ENCODE results near the gene SURF6. TPM values are rescaled to one million over a fixed set of nuclear protein-coding genes. Genes with fewer than 3 reads are reported as not detected.
A peak's percentile ranks its signal among the peaks of the same experiment; 100 is the strongest.
"Not testable (repeated sequence)": the region's sequence is repeated elsewhere in the genome, so short reads cannot be mapped to it uniquely, and the experiment has no call there.

The SURF6 gene
- total RNA-seq, 1 donor from 2014 or later: 21.7 TPM

- H3K27me3 Mint-ChIP-seq (ENCODE audit: unreplicated experiment): peaks cover 8% of the 10 kb centered on the region
- H3K36me3 Mint-ChIP-seq (ENCODE audit: low read depth, unreplicated experiment): no peaks in the 10 kb centered on the region
- no peak for TF ChIP-seq CTCF (IDR thresholded peaks at IDR 0.05; ENCODE audit: unreplicated experiment)
- H3K27ac Mint-ChIP-seq (ENCODE audit: unreplicated experiment): no peak overlapping the region
- no peak for DNase-seq (ENCODE audit: low spot score)
- no peak overlapping the region for H3K4me3 Mint-ChIP-seq (ENCODE audit: unreplicated experiment)
- H3K4me1 Mint-ChIP-seq (ENCODE audit: unreplicated experiment): peaks cover 13% of the 10 kb centered on the region
- H3K9me3 Mint-ChIP-seq (ENCODE audit: unreplicated experiment): no peaks in the 10 kb centered on the region
These were observed 41.8 kb upstream of the SURF6 start for GRCh38 chr9:133377721-133378216.

DNA sequence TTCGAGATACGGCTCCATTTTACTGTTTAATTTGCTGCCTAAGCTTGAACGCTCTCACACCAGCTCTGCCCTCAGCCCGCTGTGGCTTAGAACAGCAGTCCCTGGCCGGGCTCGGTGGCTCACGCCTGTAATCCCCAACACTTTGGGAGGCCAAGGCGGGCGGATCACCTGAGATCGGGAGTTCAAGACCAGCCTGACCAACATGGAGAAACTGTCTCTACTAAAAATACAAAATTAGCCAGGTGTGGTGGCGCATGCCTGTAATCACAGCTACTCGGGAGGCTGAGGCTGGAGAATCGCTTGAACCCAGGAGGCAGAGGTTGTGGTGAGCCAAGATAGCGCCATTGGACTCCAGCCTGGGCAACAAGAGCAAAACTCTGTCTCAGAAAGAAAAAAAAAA is 41.3 kb upstream of the SURF6 start:
- not testable (repeated sequence) for H3K36me3 Mint-ChIP-seq (ENCODE audit: low read depth, unreplicated experiment)
- H3K4me3 Mint-ChIP-seq (ENCODE audit: unreplicated experiment): peak overlapping the region; percentile 85

GRCh38 chr9:133375724-133376654 is 40.0 kb upstream of the SURF6 start, which contains the start of the genes STKLD1 and SURF4:
TSS of gene STKLD1 (plus strand) at chr9:133376366. CDS start at chr9:133376474, 108 bp downstream.
TSS of gene SURF4 (minus strand) at chr9:133376060. CDS start at chr9:133375969, 91 bp downstream.
- TF ChIP-seq CTCF (IDR thresholded peaks at IDR 0.05; ENCODE audit: unreplicated experiment): no peak
- H3K27me3 Mint-ChIP-seq (ENCODE audit: unreplicated experiment): peaks cover 8% of the 10 kb centered on the region
- peak within 1 kb of the TSS; percentile 97 for H3K27ac Mint-ChIP-seq (ENCODE audit: unreplicated experiment)
- H3K9me3 Mint-ChIP-seq (ENCODE audit: unreplicated experiment): no peaks in the 10 kb centered on the region
- peak within 1 kb of the TSS; percentile 99 for H3K4me3 Mint-ChIP-seq (ENCODE audit: unreplicated experiment)
- H3K4me1 Mint-ChIP-seq (ENCODE audit: unreplicated experiment): peaks cover 13% of the 10 kb centered on the region
- DNase-seq (ENCODE audit: low spot score): peak; percentile 97
- H3K36me3 Mint-ChIP-seq (ENCODE audit: low read depth, unreplicated experiment): peaks cover 5% of the 10 kb centered on the region

More for the DNA sequence above, 41.3 kb upstream of the SURF6 start:
- not testable (repeated sequence) for DNase-seq (ENCODE audit: low spot score); H3K27me3 Mint-ChIP-seq (ENCODE audit: unreplicated experiment); H3K9me3 Mint-ChIP-seq (ENCODE audit: unreplicated experiment)
- Mint-ChIP-seq H3K27ac (ENCODE audit: unreplicated experiment) (peak overlapping the region; percentile 61), H3K4me1 (ENCODE audit: unreplicated experiment) (peaks cover 13% of the 10 kb centered on the region)

DNA sequence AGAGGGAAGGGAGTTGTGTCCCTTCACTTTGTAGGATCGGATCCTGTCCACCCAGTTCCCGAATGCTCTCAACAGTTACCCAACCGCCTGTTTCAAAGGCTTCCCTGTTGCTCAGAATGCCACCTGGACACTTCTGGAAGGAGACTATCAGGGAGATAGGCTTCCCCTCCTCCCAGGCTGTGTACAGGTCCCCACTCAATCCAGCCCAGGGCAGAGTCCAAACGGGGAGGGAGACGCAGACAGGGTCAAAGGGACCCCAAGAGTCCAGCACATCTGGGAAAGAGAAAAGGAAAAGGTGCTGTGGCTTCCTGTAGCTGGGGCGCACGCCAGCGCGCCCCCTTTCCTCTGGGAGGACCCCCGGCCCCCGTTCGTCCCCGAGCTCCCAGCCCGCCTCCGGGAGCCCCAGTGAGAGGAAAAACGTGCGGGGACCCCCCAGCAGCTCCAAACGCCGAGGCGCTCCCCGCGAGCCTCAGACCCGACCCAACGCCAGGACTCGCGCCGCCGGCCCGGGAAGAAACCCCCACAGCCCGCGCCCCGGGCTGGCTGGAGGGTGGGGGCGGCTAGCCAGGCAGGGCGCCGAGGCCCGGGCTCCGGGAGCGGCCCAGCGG is 39.2 kb upstream of the SURF6 start:
- Mint-ChIP-seq H3K27ac (ENCODE audit: unreplicated experiment) (peak overlapping the region; percentile 97), H3K36me3 (ENCODE audit: low read depth, unreplicated experiment) (peaks cover 7% of the 10 kb centered on the region), H3K4me1 (ENCODE audit: unreplicated experiment) (peaks cover 13% of the 10 kb centered on the region), H3K4me3 (ENCODE audit: unreplicated experiment) (peak overlapping the region; percentile 99), H3K9me3 (ENCODE audit: unreplicated experiment) (no peaks in the 10 kb centered on the region), H3K27me3 (ENCODE audit: unreplicated experiment) (peaks cover 11% of the 10 kb centered on the region)
- peak; percentile 36 for DNase-seq (ENCODE audit: low spot score)
- TF ChIP-seq CTCF (IDR thresholded peaks at IDR 0.05; ENCODE audit: unreplicated experiment): no peak

GRCh38 chr9:133374612-133375115 is 38.7 kb upstream of the SURF6 start:
- no peak for DNase-seq (ENCODE audit: low spot score)
- Mint-ChIP-seq H3K9me3 (ENCODE audit: unreplicated experiment) (no peaks in the 10 kb centered on the region), H3K4me1 (ENCODE audit: unreplicated experiment) (peaks cover 13% of the 10 kb centered on the region), H3K36me3 (ENCODE audit: low read depth, unreplicated experiment) (peaks cover 12% of the 10 kb centered on the region), H3K4me3 (ENCODE audit: unreplicated experiment) (peak overlapping the region; percentile 99), H3K27me3 (ENCODE audit: unreplicated experiment) (peaks cover 14% of the 10 kb centered on the region), H3K27ac (ENCODE audit: unreplicated experiment) (peak overlapping the region; percentile 97)
- TF ChIP-seq CTCF (IDR thresholded peaks at IDR 0.05; ENCODE audit: unreplicated experiment): no peak

Data from endothelial cell (in vitro differentiated cells).